Body of pancreas (tissue), 4 donors: ENCODE measurements around the gene CRLF3. TPM values are rescaled to one million over a fixed set of nuclear protein-coding genes. Genes with fewer than 3 reads are reported as not detected.
"Not testable (repeated sequence)": the region's sequence is repeated elsewhere in the genome, so short reads cannot be mapped to it uniquely, and the experiment has no call there.

Experiments
- ATAC-seq: fragments of 150-250 bp; one replicate; pipeline ENCODE4 v1.9.1; 2016
- DNase-seq, 4 donors: peaks; one replicate each; pipeline ENCODE4 v3.0.0-alpha.2; 2019
- H3K27ac ChIP-seq, 4 donors: fragments of 200-600 bp; sonication (generic); 1 replicate in 3 of 4; 2 replicates in 1 of 4; pipeline versions ENCODE4 v1.5.1 to v1.6.1; 2016 to 2019; ENCODE audit warnings: mild to moderate bottlenecking in 1 of 4, mixed read lengths in 1 of 4, moderate library complexity in 1 of 4
- H3K27me3 ChIP-seq, 2 donors: fragments of 200-600 bp; sonication (generic); one replicate each; pipeline ENCODE4 v1.6.0; 2016; ENCODE audit warnings: mild to moderate bottlenecking in 1 of 2
- H3K36me3 ChIP-seq, 2 donors: fragments of 200-600 bp; sonication (generic); replicated peaks in 1 of 2; 2 replicates each; pipeline ENCODE4 v1.5.1; 2016; ENCODE audit warnings: low read depth in 2 of 2; ENCODE audit not compliant: insufficient read depth in 1 of 2
- H3K4me1 ChIP-seq: fragments of 200-600 bp; sonication (generic); one replicate; pipeline ENCODE4 v1.6.0; 2016
- H3K4me3 ChIP-seq, 2 donors: fragments of 200-600 bp; sonication (generic); 1 replicate in 1 of 2; 2 replicates in 1 of 2; pipeline ENCODE4 v1.5.1; 2016 to 2019
- H3K9me3 ChIP-seq, 3 donors: fragments of 200-600 bp; sonication (generic); 1 replicate in 2 of 3; 2 replicates in 1 of 3; pipeline ENCODE4 v1.5.1; 2016
- POLR2A ChIP-seq, 3 donors: fragments of 450-650 bp; IDR thresholded peaks; one replicate each; pipeline ENCODE4 v1.6.1; 2016; ENCODE audit warnings: antibody characterized with exemption in 3 of 3, mild to moderate bottlenecking in 2 of 3
- WGBS, 2 donors: methylation state at CpG; one replicate each; pipeline ENCODE4 v1.1.5; 2017; 5-methylcytosine and 5-hydroxymethylcytosine counted together
- intact Hi-C: fragments of 100-400 bp; cut with DNase I; formaldehyde crosslinking; loops from one replicate; pipeline ENCODE4 v1.15.1; 2023
- total RNA-seq, 2 donors: library from RNA; depleted of rRNA; stranded (reverse); fragments of >200 nt; gene quantifications; one replicate each; pipeline ENCODE4 v1.1.0, GENCODE V29; 2016
- TF ChIP-seq, protein P1 (sequence below), 7 experiments: fragments of 450-650 bp in 4 of 7; fragments of 200-600 bp in 3 of 7; sonication (generic) in 3 of 7; IDR thresholded peaks; one replicate each; pipeline ENCODE4 v1.5.1; 2016 to 2019; ENCODE audit warnings: antibody characterized with exemption in 7 of 7

CRLF3 gene
- total RNA-seq, 2 donors from 2014 or later = 2.6 to 5.2 TPM

DNA sequence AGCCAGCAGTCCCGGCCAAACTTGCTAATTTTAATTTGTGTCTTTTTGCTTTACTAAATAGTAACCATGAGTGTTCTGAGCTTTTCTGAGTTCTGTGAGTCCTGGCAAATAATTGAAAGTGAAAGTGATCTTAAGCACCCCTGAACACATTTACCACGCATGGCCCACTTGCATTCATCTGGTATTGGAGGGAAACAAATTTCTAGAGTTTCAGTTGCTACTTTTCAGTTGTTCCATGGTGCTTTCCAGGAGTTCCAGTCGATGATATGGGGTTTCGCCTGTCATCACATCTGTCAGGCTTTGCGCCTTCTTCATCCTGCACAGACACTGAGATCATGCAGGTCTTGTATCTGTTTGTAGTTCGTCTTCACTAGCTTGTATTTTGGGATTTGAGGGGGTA, 44.1 kb downstream of the CRLF3 start:
- whole genome bisulfite sequencing, 2 donors = 90 to 98% methylated on average over 6 of the region's 6 CpGs
- ATAC-seq (no peak), DNase-seq (no peak)
- Histone ChIP-seq H3K4me1 (no peaks in the 10 kb centered on the region), H3K4me3 (no peak overlapping the region), H3K27ac (no peak overlapping the region), H3K9me3 (no peaks in the 10 kb centered on the region), H3K36me3 (no peaks in the 10 kb centered on the region), H3K27me3 (no peaks in the 10 kb centered on the region)
- intact Hi-C loops = no loop called here
- TF ChIP-seq, protein P1, sequence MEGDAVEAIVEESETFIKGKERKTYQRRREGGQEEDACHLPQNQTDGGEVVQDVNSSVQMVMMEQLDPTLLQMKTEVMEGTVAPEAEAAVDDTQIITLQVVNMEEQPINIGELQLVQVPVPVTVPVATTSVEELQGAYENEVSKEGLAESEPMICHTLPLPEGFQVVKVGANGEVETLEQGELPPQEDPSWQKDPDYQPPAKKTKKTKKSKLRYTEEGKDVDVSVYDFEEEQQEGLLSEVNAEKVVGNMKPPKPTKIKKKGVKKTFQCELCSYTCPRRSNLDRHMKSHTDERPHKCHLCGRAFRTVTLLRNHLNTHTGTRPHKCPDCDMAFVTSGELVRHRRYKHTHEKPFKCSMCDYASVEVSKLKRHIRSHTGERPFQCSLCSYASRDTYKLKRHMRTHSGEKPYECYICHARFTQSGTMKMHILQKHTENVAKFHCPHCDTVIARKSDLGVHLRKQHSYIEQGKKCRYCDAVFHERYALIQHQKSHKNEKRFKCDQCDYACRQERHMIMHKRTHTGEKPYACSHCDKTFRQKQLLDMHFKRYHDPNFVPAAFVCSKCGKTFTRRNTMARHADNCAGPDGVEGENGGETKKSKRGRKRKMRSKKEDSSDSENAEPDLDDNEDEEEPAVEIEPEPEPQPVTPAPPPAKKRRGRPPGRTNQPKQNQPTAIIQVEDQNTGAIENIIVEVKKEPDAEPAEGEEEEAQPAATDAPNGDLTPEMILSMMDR (IDR thresholded peaks at IDR 0.05) = no peak
- no peak for TF ChIP-seq POLR2A (IDR thresholded peaks at IDR 0.05)

DNA sequence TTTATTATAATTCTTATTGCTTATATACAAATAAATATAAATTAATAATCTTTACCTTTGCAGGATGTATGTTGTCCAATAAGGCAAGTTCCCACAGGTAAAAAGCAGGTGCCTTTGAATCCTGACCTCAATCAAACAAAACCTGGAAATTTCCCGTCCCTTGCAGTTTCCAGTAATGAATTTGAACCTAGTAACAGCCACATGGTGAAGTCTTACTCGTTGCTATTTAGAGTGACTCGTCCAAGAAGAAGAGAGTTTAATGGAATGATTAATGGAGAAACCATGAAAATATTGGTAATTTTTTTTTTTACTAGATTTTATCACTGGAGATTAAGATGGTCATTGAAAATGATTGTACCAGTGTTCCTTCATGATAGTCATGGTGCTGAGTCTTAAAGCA, 55.7 kb downstream of the CRLF3 start:
- H3K4me3 ChIP-seq, H3K27ac ChIP-seq, intact Hi-C loops, H3K4me1 ChIP-seq, DNase-seq, H3K27me3 ChIP-seq, H3K36me3 ChIP-seq, ATAC-seq, H3K9me3 ChIP-seq: not testable (repeated sequence)
- 57 to 63% methylated on average over 3 of the region's 3 CpGs for WGBS, 2 donors

DNA sequence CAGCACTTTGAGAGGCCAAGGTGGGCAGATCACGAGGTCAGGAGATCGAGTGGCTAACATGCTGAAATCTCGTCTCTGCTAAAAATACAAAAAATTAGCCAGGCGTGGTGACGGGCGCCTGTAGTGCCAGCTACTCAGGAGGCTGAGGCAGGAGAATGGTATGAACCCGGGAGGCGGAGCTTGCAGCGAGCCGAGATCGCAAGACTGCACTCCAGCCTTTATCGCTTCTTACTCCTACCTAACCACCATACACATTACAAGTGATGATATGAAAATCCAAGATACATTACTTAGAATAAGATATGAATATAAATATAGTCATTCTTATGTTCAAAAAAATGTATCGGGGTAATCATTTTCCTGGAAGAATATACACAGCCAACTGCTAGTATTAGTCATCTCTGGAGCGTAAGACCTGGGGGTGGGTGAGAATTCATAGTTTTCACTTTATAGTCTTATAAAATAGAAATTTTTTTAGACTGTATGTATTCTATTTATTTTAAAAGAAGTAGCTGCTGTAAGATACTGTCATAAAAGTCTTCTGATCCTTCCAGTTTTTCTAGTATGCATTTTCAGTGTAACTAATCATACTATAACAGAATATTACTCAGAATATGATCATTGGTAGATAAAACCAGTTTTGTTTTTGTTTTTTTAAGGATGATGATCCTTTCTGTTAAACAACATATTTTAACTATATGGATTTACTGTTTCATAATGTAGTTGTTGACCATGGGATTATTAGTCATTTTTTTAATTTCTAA, 56.7 kb downstream of the CRLF3 start:
- DNase-seq, H3K27me3 ChIP-seq, H3K27ac ChIP-seq, intact Hi-C loops, H3K9me3 ChIP-seq, H3K36me3 ChIP-seq, H3K4me3 ChIP-seq, H3K4me1 ChIP-seq, ATAC-seq: not testable (repeated sequence)
- 94 to 96% methylated on average over 14 of the region's 14 CpGs for WGBS, 2 donors

- no peaks in the 10 kb centered on the region for H3K27me3 ChIP-seq
- TF ChIP-seq, protein P1 (IDR thresholded peaks at IDR 0.05) = no peak
- TF ChIP-seq POLR2A (IDR thresholded peaks at IDR 0.05) = no peak
- DNase-seq = no peak
- no peaks in the 10 kb centered on the region for H3K36me3 ChIP-seq
- no peaks in the 10 kb centered on the region for H3K9me3 ChIP-seq
- no peaks in the 10 kb centered on the region for H3K4me1 ChIP-seq
- no peak overlapping the region for H3K4me3 ChIP-seq
- H3K27ac ChIP-seq = no peak overlapping the region
- intact Hi-C loops = no loop called here
- ATAC-seq = no peak
These were observed 63.4 kb downstream of the CRLF3 start for GRCh38 chr17:30761060-30761459.

GRCh38 chr17:30753291-30753690, 71.2 kb downstream of the CRLF3 start:
- H3K36me3 ChIP-seq, H3K9me3 ChIP-seq, intact Hi-C loops, ATAC-seq, H3K4me1 ChIP-seq, DNase-seq, H3K4me3 ChIP-seq, H3K27ac ChIP-seq, H3K27me3 ChIP-seq: not testable (repeated sequence)
- 94% methylated on average over 10 of the region's 10 CpGs for WGBS, 2 donors

GRCh38 chr17:30750982-30751381, 73.5 kb downstream of the CRLF3 start:
- intact Hi-C loops, ATAC-seq, H3K9me3 ChIP-seq, DNase-seq, H3K27ac ChIP-seq, H3K4me3 ChIP-seq, H3K36me3 ChIP-seq, H3K27me3 ChIP-seq, H3K4me1 ChIP-seq: not testable (repeated sequence)
- 95 to 96% methylated on average over 10 to 11 of the region's 11 CpGs for WGBS, 2 donors

- H3K4me1 ChIP-seq, H3K4me3 ChIP-seq, H3K36me3 ChIP-seq, intact Hi-C loops, ATAC-seq, H3K27me3 ChIP-seq, H3K9me3 ChIP-seq, H3K27ac ChIP-seq, DNase-seq: not testable (repeated sequence)
- WGBS, 2 donors = 98 to 100% methylated on average over 4 of the region's 4 CpGs
These were observed 76.9 kb downstream of the CRLF3 start for GRCh38 chr17:30747621-30748020.

DNA sequence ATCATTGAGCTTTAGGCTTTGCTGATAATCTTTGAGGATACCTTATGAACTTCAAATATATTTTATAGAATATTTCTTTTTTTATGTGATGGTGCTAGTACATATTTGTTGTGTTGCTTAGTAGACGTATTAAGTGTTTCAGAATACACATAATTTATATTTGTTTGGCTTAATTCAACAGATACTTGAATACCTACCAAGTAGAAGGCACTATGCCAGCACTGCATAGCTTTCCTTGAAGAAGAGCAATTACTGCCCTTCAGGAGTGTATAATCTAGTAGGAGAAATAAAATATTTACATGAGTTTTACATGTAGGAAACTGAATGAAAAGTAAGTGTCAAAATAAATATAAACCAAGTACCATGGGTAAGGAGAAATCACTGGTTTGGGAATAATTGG, 81.8 kb downstream of the CRLF3 start:
- H3K4me3 ChIP-seq, H3K27me3 ChIP-seq, H3K27ac ChIP-seq, H3K4me1 ChIP-seq, ATAC-seq, H3K36me3 ChIP-seq, intact Hi-C loops, DNase-seq, H3K9me3 ChIP-seq: not testable (repeated sequence)
- WGBS, 2 donors = 13 to 19% methylated on average over 1 of the region's 1 CpG

- peak in 1 of 4 donors; percentile 1 for DNase-seq
- intact Hi-C loops, H3K27me3 ChIP-seq, H3K36me3 ChIP-seq, H3K4me3 ChIP-seq, H3K27ac ChIP-seq, H3K9me3 ChIP-seq, ATAC-seq: not testable (repeated sequence)
- 97 to 98% methylated on average over 9 to 15 of the region's 18 CpGs for WGBS, 2 donors
- peaks cover 13% of the 10 kb centered on the region for H3K4me1 ChIP-seq
These were observed 88.1 kb downstream of the CRLF3 start for GRCh38 chr17:30736371-30736770.

DNA sequence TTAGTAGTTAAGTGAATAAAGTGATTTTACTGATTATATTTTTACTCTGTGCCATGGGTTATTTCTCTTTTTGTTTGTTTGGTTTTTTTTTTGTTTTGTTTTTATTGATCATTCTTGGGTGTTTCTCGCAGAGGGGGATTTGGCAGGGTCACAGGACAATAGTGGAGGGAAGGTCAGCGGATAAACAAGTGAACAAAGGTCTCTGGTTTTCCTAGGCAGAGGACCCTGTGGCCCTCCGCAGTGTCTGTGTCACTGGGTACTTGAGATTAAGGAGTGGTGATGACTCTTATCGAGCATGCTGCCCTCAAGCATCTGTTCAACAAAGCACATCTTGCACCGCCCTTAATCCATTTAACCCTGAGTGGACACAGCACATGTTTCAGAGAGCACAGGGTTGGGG, 88.8 kb downstream of the CRLF3 start:
- 78 to 86% methylated on average over 4 of the region's 5 CpGs for WGBS, 2 donors

More for the DNA sequence above, 88.8 kb downstream of the CRLF3 start:
- DNase-seq = peak in 1 of 4 donors; percentile 4
- ATAC-seq, H3K27ac ChIP-seq, H3K4me3 ChIP-seq, H3K9me3 ChIP-seq, H3K36me3 ChIP-seq, H3K27me3 ChIP-seq, intact Hi-C loops: not testable (repeated sequence)
- H3K4me1 ChIP-seq = peaks cover 13% of the 10 kb centered on the region
